ENCODE measurements around the gene MGAT4A.

GRCh38 chr2:98658816-98659490, 72.0 kb downstream of the MGAT4A start:
- TF ChIP-seq CTCF (IDR thresholded peaks at IDR 0.05; ENCODE audit: low read length) = no peak
- no peak for TF ChIP-seq EZH2 (IDR thresholded peaks at IDR 0.05; ENCODE audit: borderline replicate concordance, low read length)
